H1 (cell line): Measurements from ENCODE around the gene PEX14. TPM values are rescaled to one million over a fixed set of nuclear protein-coding genes. Genes with fewer than 3 reads are reported as not detected.

ENCODE experiments used
- CTCF ChIA-PET: fragments of 300-600 bp; sonication (Branson Sonifier 250); formaldehyde crosslinking; loops from one replicate; lab custom pipeline; 2021; ENCODE audit not compliant: partially characterized antibody; lab: Charles Lee
- POLR2A ChIA-PET: fragments of 300-600 bp; sonication (Branson Sonifier 250); formaldehyde crosslinking; loops from one replicate; lab custom pipeline; 2021; ENCODE audit warnings: inconsistent platforms; ENCODE audit not compliant: partially characterized antibody; lab: Charles Lee
- DNase-seq, 2 experiments: peaks; one replicate each; pipeline versions ENCODE4 v3.0.0 to v3.0.0-alpha.2; 2010 to 2022; ENCODE audit warnings: low spot score in 2 of 2, low read depth in 1 of 2, mixed read lengths in 1 of 2
- FAIRE-seq: peaks from 2 replicates; lab custom pipeline; 2011; peaks lifted over from hg19 to GRCh38; lab: Jason Lieb, UNC
- H2AFZ ChIP-seq: 2 replicates; pipeline ENCODE4 v1.8.1; 2012; ENCODE audit warnings: low read length, inconsistent platforms
- H2AK5ac ChIP-seq: 2 replicates; pipeline ENCODE4 v1.6.1; 2013; ENCODE audit warnings: low read depth, low read length
- H2BK120ac ChIP-seq: replicated peaks from 2 replicates; pipeline ENCODE3; 2013; ENCODE audit warnings: low read depth, low read length, inconsistent platforms
- H2BK12ac ChIP-seq: 2 replicates; pipeline ENCODE4 v1.6.1; 2013; ENCODE audit warnings: low read depth, low read length
- H2BK15ac ChIP-seq: 2 replicates; pipeline ENCODE4 v1.6.1; 2013; ENCODE audit warnings: low read length
- H2BK20ac ChIP-seq: 2 replicates; pipeline ENCODE4 v1.6.1; 2013; ENCODE audit warnings: low read length
- H2BK5ac ChIP-seq: 2 replicates; pipeline ENCODE4 v1.6.1; 2013; ENCODE audit warnings: low read depth, low read length
- H3K14ac ChIP-seq: 2 replicates; pipeline ENCODE4 v1.6.1; 2013; ENCODE audit warnings: inconsistent platforms; ENCODE audit not compliant: insufficient read length
- H3K18ac ChIP-seq: 2 replicates; pipeline ENCODE4 v1.6.1; 2013; ENCODE audit warnings: low read length; ENCODE audit errors: extremely low read depth
- H3K23ac ChIP-seq: 2 replicates; pipeline ENCODE4 v1.6.1; 2013; ENCODE audit warnings: inconsistent platforms; ENCODE audit not compliant: insufficient read length
- H3K23me2 ChIP-seq: 2 replicates; pipeline ENCODE4 v1.6.1; 2013; ENCODE audit warnings: low read depth, low read length
- H3K27ac ChIP-seq: 2 replicates; pipeline ENCODE4 v1.6.1; 2011; ENCODE audit warnings: low read depth, low read length, inconsistent platforms
- H3K27me3 ChIP-seq, 4 experiments: replicated peaks in 1 of 4; 1 replicate in 1 of 4; 2 replicates in 3 of 4; pipeline versions ENCODE4 v1.6.1 to v1.8.1; 2011 to 2013; ENCODE audit warnings: low read length in 3 of 4, mild to moderate bottlenecking in 3 of 4, inconsistent platforms in 2 of 4, mixed read lengths in 2 of 4, moderate library complexity in 1 of 4; ENCODE audit not compliant: control insufficient read depth in 3 of 4, insufficient read depth in 3 of 4; ENCODE audit errors: extremely low read depth in 1 of 4
- H3K36me3 ChIP-seq, 4 experiments: 2 replicates each; pipeline versions ENCODE4 v1.6.1 to v1.8.1; 2011 to 2013; ENCODE audit warnings: mild to moderate bottlenecking in 4 of 4, low read length in 3 of 4, moderate library complexity in 2 of 4, control low read depth in 1 of 4, inconsistent platforms in 1 of 4; ENCODE audit not compliant: insufficient read depth in 4 of 4, control insufficient read depth in 2 of 4
- H3K4ac ChIP-seq: replicated peaks from 2 replicates; pipeline ENCODE3; 2013; ENCODE audit warnings: low read length, low read depth, mixed read lengths, inconsistent platforms; ENCODE audit not compliant: insufficient read length
- H3K4me1 ChIP-seq, 4 experiments: replicated peaks in 1 of 4; 1 replicate in 1 of 4; 2 replicates in 3 of 4; pipeline versions ENCODE4 v1.6.1 to v1.8.1; 2011 to 2013; ENCODE audit warnings: low read length in 3 of 4, inconsistent platforms in 2 of 4, mixed read lengths in 1 of 4; ENCODE audit not compliant: insufficient read depth in 4 of 4, control insufficient read depth in 3 of 4
- H3K4me2 ChIP-seq, 2 experiments: 2 replicates each; pipeline versions ENCODE4 v1.6.1 to v1.8.1; 2011 to 2013; ENCODE audit warnings: low read depth in 2 of 2, low read length in 2 of 2, control low read depth in 1 of 2, inconsistent platforms in 1 of 2, mild to moderate bottlenecking in 1 of 2; ENCODE audit not compliant: insufficient read depth in 1 of 2
- H3K4me3 ChIP-seq, 4 experiments: fragments of 200-600, 300-600 bp in 1 of 4; sonication (generic), shearing (Covaris generic), sonication (Bioruptor Twin) in 1 of 4; 2 replicates each; pipeline versions ENCODE4 v1.5.1 to v1.8.1; 2011 to 2016; ENCODE audit warnings: low read length in 4 of 4, low read depth in 3 of 4, control low read depth in 2 of 4, inconsistent platforms in 2 of 4, mild to moderate bottlenecking in 2 of 4, mixed read lengths in 1 of 4, moderate library complexity in 1 of 4; ENCODE audit not compliant: insufficient read depth in 2 of 4; ENCODE audit errors: extremely low read depth in 1 of 4
- H3K56ac ChIP-seq: replicated peaks from 2 replicates; pipeline ENCODE3; 2013; ENCODE audit warnings: low read depth, mild to moderate bottlenecking, mixed read lengths, low read length, inconsistent platforms; ENCODE audit not compliant: insufficient read length
- H3K79me1 ChIP-seq: 2 replicates; pipeline ENCODE4 v1.6.1; 2013; ENCODE audit warnings: low read depth, low read length, control low read depth
- H3K79me2 ChIP-seq, 2 experiments: 2 replicates each; pipeline versions ENCODE4 v1.6.1 to v1.8.1; 2012 to 2013; ENCODE audit warnings: low read length in 2 of 2, mild to moderate bottlenecking in 2 of 2, inconsistent platforms in 1 of 2; ENCODE audit not compliant: insufficient read depth in 2 of 2, control insufficient read depth in 1 of 2
- H3K9ac ChIP-seq, 4 experiments: replicated peaks in 1 of 4; 1 replicate in 1 of 4; 2 replicates in 3 of 4; pipeline versions ENCODE4 v1.6.1 to v1.8.1; 2011 to 2013; ENCODE audit warnings: low read depth in 3 of 4, low read length in 3 of 4, control low read depth in 2 of 4, mild to moderate bottlenecking in 2 of 4, moderate library complexity in 2 of 4, inconsistent platforms in 1 of 4; ENCODE audit errors: extremely low read depth in 1 of 4
- H3K9me3 ChIP-seq, 2 experiments: 2 replicates each; pipeline versions ENCODE4 v1.6.1 to v1.8.1; 2012 to 2013; ENCODE audit warnings: mild to moderate bottlenecking in 2 of 2, moderate library complexity in 2 of 2, control low read depth in 1 of 2, inconsistent platforms in 1 of 2, low read depth in 1 of 2, low read length in 1 of 2, mixed read lengths in 1 of 2; ENCODE audit not compliant: insufficient read depth in 2 of 2
- H4K20me1 ChIP-seq, 2 experiments: replicated peaks in 1 of 2; 2 replicates each; pipeline versions ENCODE3 to v1.8.1; 2011 to 2013; ENCODE audit warnings: inconsistent platforms in 2 of 2, low read length in 2 of 2, mild to moderate bottlenecking in 1 of 2; ENCODE audit not compliant: insufficient read depth in 2 of 2, control insufficient read depth in 1 of 2
- H4K5ac ChIP-seq: 2 replicates; pipeline ENCODE4 v1.6.1; 2013; ENCODE audit warnings: low read length, low read depth, mixed read lengths, inconsistent platforms; ENCODE audit not compliant: insufficient read length
- H4K8ac ChIP-seq: 2 replicates; pipeline ENCODE4 v1.8.0; 2013; ENCODE audit warnings: mild to moderate bottlenecking, moderate library complexity, low read length, inconsistent platforms; ENCODE audit not compliant: insufficient read depth; ENCODE audit errors: extremely low read depth
- H4K91ac ChIP-seq: replicated peaks from 2 replicates; pipeline ENCODE3; 2013; ENCODE audit warnings: low read length, mixed read lengths, inconsistent platforms; ENCODE audit not compliant: insufficient read length
- BRCA1 ChIP-seq: IDR thresholded peaks from 2 replicates; pipeline ENCODE4 v1.6.1; 2012; ENCODE audit warnings: low read depth, low read length, improper control_type of control experiment
- CEBPB ChIP-seq: IDR thresholded peaks from 2 replicates; pipeline ENCODE4 v1.6.1; 2012; ENCODE audit warnings: low read depth, low read length
- CREB1 ChIP-seq: IDR thresholded peaks from 2 replicates; pipeline ENCODE4 v1.6.1; 2012; ENCODE audit warnings: inconsistent platforms
- CTBP2 ChIP-seq: IDR thresholded peaks from 2 replicates; pipeline ENCODE4 v1.7.0; 2011; ENCODE audit warnings: borderline replicate concordance, mild to moderate bottlenecking, moderate library complexity, mixed read lengths, low read length; ENCODE audit not compliant: insufficient read depth, insufficient read length
- FOSL1 ChIP-seq: IDR thresholded peaks from 2 replicates; pipeline ENCODE4 v1.6.1; 2011; ENCODE audit warnings: mild to moderate bottlenecking, low read depth, low read length, moderate library complexity; ENCODE audit not compliant: insufficient read depth
- HDAC6 ChIP-seq: IDR thresholded peaks from one replicate; pipeline ENCODE4 v1.7.1; 2012; ENCODE audit warnings: low read depth, mild to moderate bottlenecking, inconsistent platforms, low read length, moderate library complexity
- POLR2A ChIP-seq, 2 experiments: IDR thresholded peaks; 1 replicate in 1 of 2; 2 replicates in 1 of 2; pipeline ENCODE4 v1.6.1; 2011; ENCODE audit warnings: low read depth in 2 of 2, low read length in 2 of 2, mild to moderate bottlenecking in 2 of 2; ENCODE audit errors: control extremely low read depth in 1 of 2
- RFX5 ChIP-seq: IDR thresholded peaks from 2 replicates; pipeline ENCODE4 v1.6.1; 2011; ENCODE audit warnings: low read depth, low read length, improper control_type of control experiment, borderline replicate concordance
- SIX5 ChIP-seq: IDR thresholded peaks from 2 replicates; pipeline ENCODE4 v1.6.1; 2011; ENCODE audit warnings: mild to moderate bottlenecking, low read depth, low read length
- SP1 ChIP-seq: IDR thresholded peaks from 2 replicates; pipeline ENCODE4 v1.6.1; 2011; ENCODE audit warnings: low read depth, low read length
- SP4 ChIP-seq: IDR thresholded peaks from 2 replicates; pipeline ENCODE4 v1.6.1; 2012; ENCODE audit warnings: low read length, inconsistent platforms
- ZNF274 ChIP-seq: IDR thresholded peaks from 2 replicates; pipeline ENCODE4 v1.7.0; 2012; ENCODE audit warnings: low read length, borderline replicate concordance; ENCODE audit errors: extremely low read depth
- WGBS, 2 experiments: shearing (Covaris generic) in 1 of 2; methylation state at CpG; one replicate each; pipeline versions ENCODE4 v1.1.6 to v1.1.7; 2013 to 2015; ENCODE audit warnings: low lambda C conversion rate in 2 of 2, mixed read lengths in 2 of 2, inconsistent platforms in 1 of 2, low coverage in 1 of 2, missing lambda C conversion rate in 1 of 2; ENCODE audit not compliant: insufficient replicate concordance in 2 of 2, insufficient coverage in 1 of 2, insufficient read length in 1 of 2; ENCODE audit errors: extremely low coverage in 1 of 2, missing lambda C conversion rate in 1 of 2; 5-methylcytosine and 5-hydroxymethylcytosine counted together
- polyA plus RNA-seq, 7 experiments: library from polyadenylated mRNA; depleted of rRNA in 3 of 7; stranded (reverse) in 5 of 7; unstranded in 2 of 7; fragments of >200 nt in 5 of 7; fragments of 200-250 nt in 2 of 7; gene quantifications; 1 replicate in 5 of 7; 2 replicates in 1 of 7; 4 replicates in 1 of 7; pipeline versions ENCODE4 v1.2.1 to v1.2.3, GENCODE V29; 2011 to 2013; ENCODE audit warnings: missing spikeins in 2 of 7, mixed read lengths in 2 of 7
- total RNA-seq: library from RNA; stranded (reverse); fragmentation: NEBNext Ultra II Directional; extraction: Animal tissue kit (Norgen Biotek cat#: 25700); gene quantifications from 2 replicates; pipeline ENCODE4 v1.2.1, GENCODE V29; 2021
- TF ChIP-seq, protein P1 (sequence below), 3 experiments: IDR thresholded peaks; 1 replicate in 2 of 3; 2 replicates in 1 of 3; pipeline versions ENCODE4 v1.5.1 to v1.6.1; 2011; ENCODE audit warnings: low read length in 3 of 3, mild to moderate bottlenecking in 3 of 3, inconsistent platforms in 2 of 3, low read depth in 1 of 3, moderate library complexity in 1 of 3; ENCODE audit not compliant: insufficient read depth in 1 of 3; ENCODE audit errors: control extremely low read depth in 1 of 3

The PEX14 gene
- total and polyA plus RNA-seq, 2 of the 8 experiments (the other 6 are each of a cell fraction or from before 2014, with no cell fraction given): 13.0 to 19.8 TPM

- POLR2A ChIA-PET: no interaction called here
- H3K9ac ChIP-seq: no peak overlapping the region
- H2BK120ac ChIP-seq: no peak overlapping the region
- TF ChIP-seq, protein P1, sequence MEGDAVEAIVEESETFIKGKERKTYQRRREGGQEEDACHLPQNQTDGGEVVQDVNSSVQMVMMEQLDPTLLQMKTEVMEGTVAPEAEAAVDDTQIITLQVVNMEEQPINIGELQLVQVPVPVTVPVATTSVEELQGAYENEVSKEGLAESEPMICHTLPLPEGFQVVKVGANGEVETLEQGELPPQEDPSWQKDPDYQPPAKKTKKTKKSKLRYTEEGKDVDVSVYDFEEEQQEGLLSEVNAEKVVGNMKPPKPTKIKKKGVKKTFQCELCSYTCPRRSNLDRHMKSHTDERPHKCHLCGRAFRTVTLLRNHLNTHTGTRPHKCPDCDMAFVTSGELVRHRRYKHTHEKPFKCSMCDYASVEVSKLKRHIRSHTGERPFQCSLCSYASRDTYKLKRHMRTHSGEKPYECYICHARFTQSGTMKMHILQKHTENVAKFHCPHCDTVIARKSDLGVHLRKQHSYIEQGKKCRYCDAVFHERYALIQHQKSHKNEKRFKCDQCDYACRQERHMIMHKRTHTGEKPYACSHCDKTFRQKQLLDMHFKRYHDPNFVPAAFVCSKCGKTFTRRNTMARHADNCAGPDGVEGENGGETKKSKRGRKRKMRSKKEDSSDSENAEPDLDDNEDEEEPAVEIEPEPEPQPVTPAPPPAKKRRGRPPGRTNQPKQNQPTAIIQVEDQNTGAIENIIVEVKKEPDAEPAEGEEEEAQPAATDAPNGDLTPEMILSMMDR (IDR thresholded peaks at IDR 0.05; ENCODE audit: control extremely low read depth in 1 of 3, insufficient read depth in 1 of 3, low read depth in 1 of 3, low read length in 3 of 3): no peak
- TF ChIP-seq SP4 (no peak), CEBPB (no peak), CREB1 (no peak), POLR2A (IDR thresholded peaks at IDR 0.05; ENCODE audit: control extremely low read depth in 1 of 2, low read depth in 2 of 2, low read length in 2 of 2) (no peak), FOSL1 (no peak), RFX5 (no peak), CTBP2 (no peak), ZNF274 (no peak), BRCA1 (no peak), HDAC6 (no peak), SIX5 (no peak), SP1 (no peak)
Observed at GRCh38 chr1:10502206-10502605, 27.5 kb downstream of the PEX14 start.

More at GRCh38 chr1:10502206-10502605, 27.5 kb downstream of the PEX14 start:
- H3K79me2 ChIP-seq: peaks cover 0 to 19% of the 10 kb centered on the region in 2 experiments; a peak in 1 of 4 replicates
- no peak overlapping the region for H2BK15ac ChIP-seq
- no peak overlapping the region for H4K91ac ChIP-seq
- no peak overlapping the region for H3K56ac ChIP-seq
- no peak overlapping the region for H2AFZ ChIP-seq
- no peak overlapping the region for H3K18ac ChIP-seq
- FAIRE-seq: no peak
- no peak overlapping the region for H2AK5ac ChIP-seq
- no peak for DNase-seq
- H3K9me3 ChIP-seq: no peaks in the 10 kb centered on the region
- 82% methylated on average over 5 of the region's 5 CpGs; no CpG with 5 or more reads in 1 of the 2 experiments for WGBS, 2 experiments
- peaks cover 0 to 2% (median 0%) of the 10 kb centered on the region in 4 experiments; a peak in 1 of 7 replicates for H3K4me1 ChIP-seq
- H4K5ac ChIP-seq: no peak overlapping the region
- no peak overlapping the region for H3K23ac ChIP-seq
- H3K36me3 ChIP-seq: no peaks in the 10 kb centered on the region
- H3K27me3 ChIP-seq: no peaks in the 10 kb centered on the region
- no peak overlapping the region for H3K14ac ChIP-seq
- H3K23me2 ChIP-seq: no peaks in the 10 kb centered on the region
- CTCF ChIA-PET: interaction anchor here (0.9 to 9.1 kb wide), 3 partner anchors 9 to 18 kb away, joined by 3 to 78 read pairs (median 9); no protein-coding TSS in a partner anchor
- no peak overlapping the region for H2BK12ac ChIP-seq
- H4K20me1 ChIP-seq: peaks cover 0 to 2% of the 10 kb centered on the region in 2 experiments
- no peak overlapping the region for H3K4ac ChIP-seq
- peaks cover 4% of the 10 kb centered on the region; the same call in 1 of the 2 replicates for H3K79me1 ChIP-seq
- H3K4me3 ChIP-seq: no peak overlapping the region
- H3K4me2 ChIP-seq: no peak overlapping the region
- H2BK20ac ChIP-seq: no peak overlapping the region
- no peak overlapping the region for H2BK5ac ChIP-seq
- H3K27ac ChIP-seq: no peak overlapping the region
- H4K8ac ChIP-seq: no peak overlapping the region
